Putamen (tissue), 1 donor: Measurements from ENCODE around the gene CSRNP2.

Experiments
- DNase-seq: peaks from one replicate; pipeline ENCODE4 v3.0.0-alpha.2; 2016; ENCODE audit warnings: low spot score

Gene CSRNP2

DNA sequence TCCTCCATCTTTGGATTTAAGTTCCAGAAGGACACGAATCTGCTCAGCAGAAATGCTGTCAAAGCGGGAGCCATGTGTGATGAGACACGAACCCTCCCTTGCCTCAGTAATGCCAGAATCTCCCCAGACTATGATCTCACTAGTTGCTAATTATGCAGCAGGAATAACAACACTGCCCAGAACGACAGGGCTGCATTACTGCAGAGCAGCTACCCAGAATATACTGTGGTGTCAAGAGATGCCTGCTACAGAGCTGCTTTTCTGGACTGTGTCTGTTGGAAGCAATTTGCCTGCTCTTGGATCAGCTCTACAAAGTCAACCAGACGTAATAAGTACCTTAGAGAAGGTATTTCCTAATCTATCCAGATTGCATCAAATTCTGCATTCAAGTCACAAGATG, 5.5 kb downstream of the CSRNP2 start:
- peak; percentile 55 for DNase-seq

DNA sequence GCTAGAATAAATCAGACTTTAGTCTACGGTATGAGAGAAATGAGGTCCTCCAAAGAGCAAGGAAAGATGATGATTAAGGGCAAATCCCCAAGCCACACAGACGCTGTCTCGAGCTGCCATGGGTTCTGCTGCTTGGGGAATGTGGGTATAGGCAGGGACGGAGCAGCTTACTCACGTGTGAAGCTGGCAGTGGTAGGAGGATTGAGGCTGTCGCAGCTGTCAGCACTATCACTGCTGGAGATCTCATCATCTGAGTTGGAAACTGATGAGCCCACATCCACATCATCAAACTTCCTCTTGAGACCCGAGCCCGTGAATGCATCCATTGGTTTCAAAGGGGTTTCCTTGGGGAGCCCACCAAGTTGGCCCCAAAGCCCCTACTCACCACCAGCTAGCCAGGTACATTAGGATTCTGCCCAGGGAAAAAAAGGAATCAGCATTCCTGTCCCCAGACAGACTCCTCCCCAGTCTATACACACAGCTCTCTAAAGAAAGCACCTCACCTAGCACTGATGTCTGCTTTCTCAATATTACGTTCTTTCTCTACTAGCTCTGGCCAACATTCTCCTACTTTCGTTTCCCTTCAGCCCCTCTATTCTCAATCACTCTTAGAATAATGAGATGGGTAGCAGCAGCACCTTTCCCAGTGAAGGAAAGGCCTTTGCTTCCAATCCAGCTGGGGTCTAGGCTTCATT, 7.0 kb downstream of the CSRNP2 start:
- DNase-seq = no peak

DNA sequence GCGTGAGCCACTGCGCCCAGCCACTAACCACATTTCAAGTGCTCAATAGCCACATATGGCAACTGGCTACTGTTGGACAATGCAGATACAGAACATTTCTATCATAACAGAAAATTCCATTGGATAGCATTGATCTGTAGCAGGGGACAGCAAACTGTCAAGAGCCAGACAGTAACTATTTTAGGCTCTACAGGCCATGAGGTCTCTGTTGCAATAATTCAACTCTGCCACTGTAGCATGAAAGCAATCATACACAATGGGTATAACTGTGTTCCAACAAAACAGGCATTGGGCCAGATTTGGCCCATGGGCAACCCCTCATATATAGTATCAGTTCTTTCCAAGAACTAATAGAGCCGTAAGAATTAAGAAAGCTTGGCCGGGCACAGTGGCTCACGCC, 8.0 kb downstream of the CSRNP2 start:
- DNase-seq = no peak

DNA sequence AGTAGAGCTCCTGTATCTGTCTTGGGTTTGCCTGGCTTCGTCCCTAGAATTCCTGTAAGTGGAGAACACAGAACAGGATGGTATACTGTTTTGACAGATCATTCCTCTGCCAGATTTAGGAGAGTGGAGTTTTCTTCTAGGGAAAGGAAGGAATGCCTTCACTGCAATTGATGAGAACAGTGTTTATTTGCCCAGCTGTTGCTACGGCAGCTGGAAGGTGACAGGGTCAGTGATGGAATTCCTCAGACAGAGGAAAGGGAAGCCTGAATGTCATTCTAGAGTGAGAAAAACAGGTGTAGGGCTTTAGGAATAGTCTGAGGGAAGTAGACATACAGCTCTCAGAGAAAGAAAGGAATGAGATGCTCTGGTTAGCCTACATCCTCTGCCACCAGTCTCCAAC, 11.7 kb downstream of the CSRNP2 start:
- no peak for DNase-seq

DNA sequence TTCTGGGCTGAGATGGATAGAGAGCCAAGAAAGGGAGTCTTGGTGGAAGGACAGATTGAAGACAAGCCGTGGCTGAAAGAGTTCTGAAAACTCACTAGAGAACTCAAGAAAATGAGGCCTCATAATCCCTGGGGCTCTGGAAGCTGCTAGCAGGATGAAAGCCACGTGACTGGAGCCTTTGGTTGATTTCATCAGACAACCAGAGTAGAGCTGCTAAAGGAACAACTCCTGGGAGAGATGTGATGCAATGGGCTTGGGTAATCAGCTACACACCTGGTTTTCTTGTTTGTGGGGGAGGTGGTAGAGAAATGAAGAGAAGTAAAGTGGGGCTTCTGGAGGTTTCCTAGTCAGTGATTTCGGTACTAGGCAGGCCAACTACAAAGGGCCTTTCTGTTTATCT, 13.4 kb downstream of the CSRNP2 start:
- no peak for DNase-seq

DNA sequence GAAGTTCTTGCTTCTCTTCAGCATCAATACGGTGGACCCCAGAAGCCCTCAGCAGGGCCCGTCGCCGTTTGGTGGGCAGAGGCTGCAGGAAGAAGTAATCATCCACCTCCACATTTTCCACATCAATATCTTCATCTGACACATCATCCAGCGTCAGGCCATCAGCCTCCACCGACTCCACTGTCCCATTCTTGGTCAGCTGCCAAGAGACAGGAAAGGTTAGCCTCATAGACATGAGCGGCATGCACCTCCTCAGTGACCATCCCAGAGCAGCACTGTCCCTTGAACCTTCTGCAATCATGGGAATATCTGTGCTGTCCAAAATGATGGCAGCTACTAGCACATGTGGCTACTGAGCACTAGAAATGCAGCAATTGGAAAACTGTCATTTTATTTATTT, 15.6 kb downstream of the CSRNP2 start:
- DNase-seq = no peak

DNA sequence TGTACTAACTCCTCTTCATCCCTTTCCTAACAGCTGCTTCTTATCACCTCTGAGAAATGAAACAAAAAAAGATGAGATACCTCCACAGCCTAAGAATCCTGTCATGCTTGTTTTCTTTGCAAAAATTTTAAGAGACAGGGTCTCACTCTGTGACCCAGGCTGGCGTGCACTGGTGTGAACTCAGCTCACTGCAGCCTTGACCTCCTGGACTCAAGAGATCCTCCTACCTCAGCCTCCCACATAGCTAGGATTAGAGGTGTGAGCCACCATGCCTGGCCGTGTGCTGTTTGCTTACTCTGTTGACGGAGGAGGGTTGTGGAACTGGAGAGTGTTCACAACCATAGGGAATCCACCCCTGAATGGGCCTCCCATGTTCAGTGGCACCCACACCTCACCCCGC, 16.2 kb downstream of the CSRNP2 start:
- no peak for DNase-seq

DNA sequence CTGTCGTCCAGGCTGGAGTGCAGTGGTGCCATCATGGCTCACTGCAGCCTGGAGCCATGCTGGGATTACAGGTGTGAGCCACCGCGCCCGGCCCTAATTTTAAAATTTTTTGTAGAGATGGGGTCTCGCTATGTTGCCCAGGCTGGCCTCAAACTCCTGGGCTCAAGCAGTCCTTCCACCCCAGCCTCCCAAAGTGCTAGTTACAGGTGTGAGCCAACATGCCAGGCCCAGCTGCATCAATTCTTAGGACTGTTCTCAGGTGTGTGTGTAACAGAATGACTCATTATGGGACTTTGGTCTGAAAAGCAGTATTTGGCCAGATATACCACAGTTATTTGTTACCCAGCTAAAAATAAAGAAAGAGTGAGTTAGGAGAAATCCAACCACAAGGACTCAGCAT, 17.9 kb downstream of the CSRNP2 start:
- DNase-seq = no peak

DNA sequence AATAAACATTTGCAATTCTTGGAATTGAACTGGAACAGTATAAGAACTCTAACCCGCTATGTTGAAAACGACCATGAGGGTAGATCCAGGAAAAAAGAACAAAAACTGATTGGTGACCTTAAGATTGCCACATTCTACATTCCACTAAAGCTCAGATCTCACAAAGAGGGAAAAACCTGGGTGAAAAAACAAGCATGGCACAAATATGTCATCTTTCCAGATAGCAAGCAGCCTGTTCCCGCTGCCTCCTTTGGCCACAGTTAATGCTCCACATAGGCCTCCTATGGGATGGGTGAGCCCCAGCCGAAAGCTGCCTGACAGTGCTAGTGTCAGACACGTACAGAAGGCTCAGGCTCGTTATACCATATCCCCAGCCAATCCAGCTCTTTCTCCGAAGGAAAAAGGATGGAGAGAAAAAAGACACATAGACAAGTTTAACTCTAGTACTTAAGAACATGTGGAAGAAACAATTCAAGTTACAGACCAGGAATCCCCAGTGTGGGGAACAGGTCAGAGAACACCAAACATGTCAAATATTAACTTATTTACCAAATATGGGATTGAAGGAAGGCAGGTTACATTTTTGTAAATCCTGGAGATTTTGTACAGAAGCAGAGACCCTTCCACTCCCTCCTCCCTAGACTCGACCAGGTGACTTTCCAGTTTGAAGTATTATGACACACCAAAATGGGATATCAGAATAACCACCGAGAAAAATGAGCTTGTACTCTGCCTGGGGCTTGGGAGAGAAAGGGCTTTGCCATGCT, 20.6 kb downstream of the CSRNP2 start:
- no peak for DNase-seq

DNA sequence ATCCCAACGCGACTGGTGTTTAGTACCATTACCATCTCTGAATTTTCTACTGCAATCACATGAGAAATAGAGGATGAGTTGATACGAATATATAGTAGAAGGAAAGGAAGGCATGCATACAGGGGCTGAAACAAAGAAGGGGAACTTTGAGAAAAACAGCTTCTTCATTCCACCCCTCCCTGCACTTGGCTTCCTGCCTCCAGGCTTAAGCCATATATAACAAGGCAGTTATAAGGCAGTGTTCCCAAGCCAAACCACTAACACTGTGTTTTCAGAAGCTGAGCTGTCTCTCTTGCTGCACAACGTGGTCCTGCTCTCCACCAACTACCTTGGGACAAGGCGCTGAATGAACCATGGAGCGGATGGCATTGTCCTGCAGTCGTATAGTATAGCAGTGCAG, 24.3 kb downstream of the CSRNP2 start:
- no peak for DNase-seq

DNA sequence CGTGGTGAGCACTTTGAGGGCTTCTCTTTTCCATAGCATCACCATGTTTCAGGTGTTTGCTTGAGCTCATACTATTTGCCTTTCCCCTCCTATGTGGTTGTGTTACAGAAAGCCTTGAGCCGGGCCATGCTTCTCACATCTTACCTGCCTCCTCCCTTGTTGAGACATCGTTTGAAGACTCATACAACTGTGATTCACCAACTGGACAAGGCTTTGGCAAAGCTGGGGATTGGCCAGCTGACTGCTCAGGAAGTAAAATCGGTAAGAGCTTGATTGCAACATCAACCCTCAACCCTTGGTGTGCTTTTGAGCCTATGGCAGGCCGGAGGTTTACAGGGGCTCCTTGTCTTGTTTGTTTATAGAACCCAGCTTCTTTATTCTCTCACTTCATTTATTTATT, 27.2 kb downstream of the CSRNP2 start:
- no peak for DNase-seq

DNA sequence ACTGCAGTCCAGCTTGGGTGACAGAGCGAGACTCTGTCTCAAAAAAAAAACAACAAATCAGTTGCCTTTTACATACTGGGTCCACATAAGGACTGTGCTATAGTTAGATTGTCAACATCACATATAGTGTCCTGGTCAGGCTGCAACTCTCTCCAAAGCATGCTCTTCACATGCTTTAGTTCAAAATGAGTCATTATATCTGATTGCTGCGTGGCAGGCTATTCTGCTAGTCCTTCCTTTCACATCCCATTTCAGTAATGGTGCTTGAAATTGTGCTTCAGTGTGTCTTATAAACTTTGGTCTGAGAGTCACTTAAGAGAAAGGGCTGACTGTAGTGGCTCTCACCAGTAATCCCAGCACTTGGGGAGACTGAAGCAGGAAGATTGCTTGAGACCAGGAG, 28.3 kb downstream of the CSRNP2 start:
- DNase-seq = no peak

DNA sequence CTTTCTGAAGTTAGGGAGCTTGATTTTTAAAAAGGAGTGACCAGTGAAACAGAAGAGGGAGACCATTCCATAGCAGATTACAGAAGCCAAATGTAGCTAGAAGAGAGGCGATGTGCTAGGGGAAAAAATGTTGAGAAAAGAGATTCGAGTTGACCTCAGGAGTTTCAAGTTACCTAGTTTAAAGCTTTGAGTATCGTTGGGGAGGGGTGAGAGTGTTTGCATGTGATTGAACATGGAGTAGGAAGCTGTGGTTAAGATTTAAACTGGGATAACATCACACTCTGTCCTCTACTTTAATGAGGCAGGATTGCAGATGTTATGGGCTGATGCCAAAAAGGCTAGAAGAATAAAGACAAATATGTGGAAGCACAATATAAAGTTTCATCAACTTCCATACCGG, 31.6 kb downstream of the CSRNP2 start:
- no peak for DNase-seq

DNA sequence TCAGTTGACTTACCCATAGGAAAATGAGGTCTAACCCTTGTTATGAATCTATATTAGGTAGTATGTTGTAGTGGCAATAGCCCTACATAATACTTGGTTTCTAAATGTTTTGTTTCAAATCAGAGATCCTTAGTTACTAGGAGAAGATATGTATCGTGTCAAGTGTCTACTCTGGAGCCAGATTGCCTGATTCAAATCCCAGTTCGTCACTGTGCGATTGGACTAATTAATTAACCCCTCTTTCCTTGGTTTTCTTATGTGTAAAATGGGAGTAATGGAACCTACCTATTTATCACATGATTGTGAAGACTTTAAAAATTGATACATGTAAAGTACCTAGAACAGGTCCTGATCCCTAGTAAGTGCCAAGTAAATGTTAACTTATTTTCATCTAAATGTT, 33.9 kb downstream of the CSRNP2 start:
- DNase-seq = no peak

DNA sequence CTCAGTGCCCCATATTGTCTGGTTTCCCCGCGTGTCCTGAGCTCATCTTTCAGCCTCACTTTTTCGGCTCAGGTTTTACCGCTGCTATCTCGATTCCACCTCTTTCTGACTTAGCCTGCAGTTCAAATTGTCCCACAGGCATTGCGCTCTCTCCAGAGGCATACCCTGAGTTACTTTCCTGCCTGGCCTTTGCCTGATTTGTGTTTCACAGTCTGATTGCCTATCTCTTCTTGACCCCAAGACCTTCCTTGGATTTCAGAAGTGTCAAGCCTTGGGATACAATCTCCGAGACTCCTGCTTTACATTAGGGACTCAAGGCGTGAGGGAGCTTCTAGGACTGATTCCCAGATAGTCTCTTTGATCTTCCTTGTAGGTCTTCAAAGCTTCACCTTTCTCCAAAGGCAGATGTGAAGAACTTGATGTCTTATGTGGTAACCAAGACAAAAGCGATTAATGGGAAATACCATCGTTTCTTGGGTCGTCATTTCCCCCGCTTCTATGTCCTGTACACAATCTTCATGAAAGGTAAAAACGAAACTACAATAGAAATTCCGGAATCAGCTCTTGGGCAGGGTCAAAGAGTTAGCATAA, 34.6 kb downstream of the CSRNP2 start:
- no peak for DNase-seq

DNA sequence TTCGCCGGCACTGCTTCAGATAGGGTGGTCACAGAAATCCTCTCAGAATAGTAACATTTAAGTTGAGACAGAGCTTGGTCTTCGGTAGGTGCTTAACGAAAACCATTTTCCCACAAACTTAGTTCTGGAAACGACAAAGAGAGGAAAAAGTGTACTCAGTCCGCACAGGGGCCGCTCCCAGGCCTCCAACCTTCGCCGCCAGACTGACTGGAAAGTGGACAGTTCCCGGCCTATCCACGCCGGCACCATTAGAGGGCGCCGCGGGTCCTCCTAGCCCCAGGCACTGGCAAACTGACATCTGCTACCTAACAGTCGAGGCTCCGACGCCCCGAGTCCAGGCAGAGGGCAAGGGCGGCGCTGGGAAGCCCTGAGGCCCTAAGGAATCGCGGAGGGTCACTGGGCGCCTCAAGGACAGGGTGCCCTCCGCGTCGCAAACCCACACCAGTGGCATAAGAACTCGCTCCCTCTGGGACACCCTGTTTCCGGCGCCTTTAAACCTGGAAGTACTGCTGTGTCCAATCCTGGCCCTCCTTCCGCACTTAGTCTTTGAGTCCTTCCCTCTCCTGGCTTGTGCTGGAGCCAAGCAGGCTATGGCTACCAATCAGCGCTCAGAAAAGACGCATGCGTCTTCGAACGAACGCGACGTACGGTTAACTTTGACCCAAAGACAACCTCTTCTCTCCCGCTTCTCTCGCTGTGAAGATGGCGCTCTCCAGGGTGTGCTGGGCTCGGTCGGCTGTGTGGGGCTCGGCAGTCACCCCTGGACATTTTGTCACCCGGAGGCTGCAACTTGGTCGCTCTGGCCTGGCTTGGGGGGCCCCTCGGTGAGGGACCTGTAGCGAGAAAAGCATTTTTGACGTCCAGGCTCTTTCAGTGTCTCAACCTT, 35.5 kb downstream of the CSRNP2 start, which contains the start of gene LETMD1:
TSS of gene LETMD1 (plus strand) at position 673 of the 886 bp plus-strand sequence. CDS start at position 703, 30 bp downstream.
- DNase-seq = peak; percentile 99

DNA sequence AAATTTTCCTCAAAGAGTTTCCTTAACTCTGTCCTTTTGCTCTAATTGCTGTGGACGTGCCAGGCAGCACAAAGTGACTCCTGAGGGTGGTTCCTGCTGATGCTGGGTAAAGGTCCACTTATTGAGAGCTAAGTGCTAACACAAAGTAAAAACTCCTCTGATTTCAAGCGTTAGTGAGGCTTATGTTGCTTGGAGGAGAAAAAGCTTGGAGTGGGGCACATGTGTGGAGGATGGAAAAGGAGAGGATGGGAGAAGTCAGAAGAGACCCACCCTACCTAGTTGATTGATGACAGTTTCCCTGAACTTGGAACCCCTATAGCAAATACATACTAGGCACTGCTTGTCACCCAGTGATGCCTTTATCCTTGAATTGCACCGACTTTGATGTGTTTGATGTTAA, 47.1 kb downstream of the CSRNP2 start:
- DNase-seq = no peak

DNA sequence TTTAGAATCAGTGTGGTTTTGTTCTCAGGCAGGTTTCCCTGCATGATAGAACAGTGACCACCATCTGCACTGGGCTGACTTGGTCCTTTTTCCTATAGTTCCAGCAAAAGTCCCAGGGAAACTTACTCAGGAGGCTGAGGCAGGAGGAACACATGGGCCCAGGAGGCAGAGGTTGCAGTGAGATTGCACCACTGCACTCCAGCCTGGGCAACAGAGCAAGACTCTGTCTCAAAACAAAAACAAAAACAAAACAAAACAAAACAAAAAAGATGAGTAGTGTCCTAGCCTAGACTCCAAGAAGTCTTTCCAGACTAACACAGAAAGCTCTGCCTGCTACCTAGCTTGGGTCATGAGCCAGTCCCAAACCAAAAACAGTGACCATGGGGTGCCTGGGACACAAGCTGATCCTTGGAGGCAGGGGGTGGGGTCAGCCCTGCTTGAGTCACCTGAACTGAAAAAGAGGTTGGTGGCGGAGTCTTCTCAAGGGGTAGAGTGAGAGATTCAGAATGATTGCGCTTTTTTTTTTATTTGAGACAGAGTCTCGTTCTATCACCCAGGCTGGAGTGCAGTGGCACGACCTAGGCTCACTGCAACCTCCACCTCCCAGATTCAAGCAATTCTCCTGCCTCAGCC, 49.8 kb downstream of the CSRNP2 start:
- no peak for DNase-seq

DNA sequence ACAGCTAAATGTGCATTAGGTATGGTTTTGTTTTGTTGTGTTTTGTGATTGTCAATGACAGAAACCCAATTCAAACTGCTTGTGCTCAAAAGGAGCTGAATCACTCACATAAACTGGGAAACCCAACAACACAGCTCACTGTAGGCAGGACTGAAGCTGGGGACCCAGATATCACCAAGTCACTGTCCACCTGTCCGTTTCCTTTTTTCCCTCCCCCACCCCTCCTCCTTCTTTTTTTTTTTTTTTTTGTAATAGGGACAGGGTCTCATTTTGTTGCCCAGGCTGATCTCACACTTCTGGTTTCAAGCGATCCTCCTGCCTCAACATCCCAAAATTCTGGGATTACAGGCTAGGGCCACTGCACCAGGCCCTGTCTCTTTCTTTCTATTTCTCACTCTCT, 50.3 kb downstream of the CSRNP2 start:
- no peak for DNase-seq

DNA sequence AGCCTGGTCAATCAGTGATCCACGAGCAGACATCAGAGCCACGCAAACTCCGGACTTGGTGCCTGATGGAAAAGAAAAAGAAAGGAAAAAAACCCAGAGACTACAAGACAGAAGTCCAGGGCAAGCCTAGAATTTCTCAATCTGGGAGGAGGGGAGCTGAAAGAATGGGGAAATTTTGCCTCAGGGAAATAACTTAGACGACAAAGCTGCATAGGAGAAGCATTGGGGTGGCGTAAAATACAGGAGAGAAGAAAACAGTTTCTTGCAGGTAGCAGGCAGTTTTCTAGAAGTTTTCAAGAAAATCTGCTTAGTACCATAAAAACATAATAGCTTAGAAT, 54.6 kb downstream of the CSRNP2 start:
- no peak for DNase-seq

DNA sequence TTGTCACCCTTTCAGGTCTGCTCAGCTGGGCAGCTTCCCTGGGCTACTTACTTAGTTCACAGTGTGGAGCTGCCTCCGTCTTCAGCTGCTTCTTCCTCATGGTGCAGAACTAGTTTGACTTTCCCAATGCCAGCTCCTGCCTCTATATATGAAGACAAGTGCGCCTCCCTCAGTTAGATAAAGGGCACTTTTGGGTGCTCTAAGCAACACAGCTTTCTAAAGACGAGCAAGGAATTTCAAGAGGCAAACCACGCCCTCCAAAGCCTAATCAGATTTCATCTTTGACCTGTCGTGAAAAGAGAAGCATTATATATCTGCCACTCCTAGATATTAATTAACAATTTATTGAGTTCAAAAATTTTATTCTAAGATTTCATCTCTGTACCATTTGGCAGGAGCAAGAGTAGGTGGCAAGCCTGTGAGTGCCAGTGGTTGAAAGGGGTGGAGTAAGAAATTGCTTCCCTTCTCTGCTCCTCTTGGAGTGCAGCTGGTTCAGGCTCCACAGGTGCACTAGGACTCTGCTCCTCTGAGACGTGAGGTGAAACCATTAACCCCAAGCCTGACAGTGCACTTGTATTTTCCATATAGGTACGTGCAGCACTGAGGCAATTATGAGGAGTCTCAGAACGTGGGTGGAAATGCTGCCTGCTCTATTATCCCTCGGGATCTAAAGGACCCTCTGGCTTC, 55.1 kb downstream of the CSRNP2 start:
- DNase-seq = peak; percentile 68
